Osteocyte (in vitro differentiated cells): ENCODE results near the gene SH2D3A. TPM values are rescaled to one million over a fixed set of nuclear protein-coding genes. Genes with fewer than 3 reads are reported as not detected.

Experiments used
- DNase-seq: peaks from one replicate; pipeline ENCODE4 v3.0.0; 2021; ENCODE audit warnings: mixed read lengths; ENCODE audit not compliant: unreplicated experiment; ENCODE audit errors: extremely low spot score
- H3K27ac Mint-ChIP-seq: one replicate; pipeline ENCODE4 v1.8.0; 2021; ENCODE audit warnings: mild to moderate bottlenecking, mixed read lengths; ENCODE audit not compliant: unreplicated experiment
- H3K27me3 Mint-ChIP-seq: one replicate; pipeline ENCODE4 v1.8.0; 2021; ENCODE audit warnings: mixed read lengths; ENCODE audit not compliant: unreplicated experiment
- H3K36me3 Mint-ChIP-seq: one replicate; pipeline ENCODE4 v1.8.0; 2021; ENCODE audit warnings: mixed read lengths; ENCODE audit not compliant: unreplicated experiment
- H3K4me1 Mint-ChIP-seq: one replicate; pipeline ENCODE4 v1.8.0; 2021; ENCODE audit warnings: mixed read lengths; ENCODE audit not compliant: unreplicated experiment
- H3K4me3 Mint-ChIP-seq: one replicate; pipeline ENCODE4 v1.8.0; 2021; ENCODE audit warnings: mild to moderate bottlenecking, moderate library complexity, mixed read lengths; ENCODE audit not compliant: unreplicated experiment
- H3K9me3 Mint-ChIP-seq: one replicate; pipeline ENCODE4 v1.8.0; 2021; ENCODE audit warnings: mixed read lengths; ENCODE audit not compliant: unreplicated experiment
- CTCF ChIP-seq: fragments of 200-600 bp; sonication (generic); IDR thresholded peaks from 2 replicates; pipeline ENCODE4 v1.5.0; 2021; ENCODE audit warnings: antibody characterized with exemption, mild to moderate bottlenecking, moderate library complexity
- total RNA-seq: library from RNA; stranded (reverse); gene quantifications from 2 replicates; pipeline ENCODE4 v1.2.1, GENCODE V29; 2021

SH2D3A gene
- total RNA-seq, 1 donor from 2014 or later, result not detected

GRCh38 chr19:6760606-6761005, 6.6 kb downstream of the SH2D3A start:
- DNase-seq, result no peak
- no peak overlapping the region for H3K27ac Mint-ChIP-seq
- H3K9me3 Mint-ChIP-seq, result no peaks in the 10 kb centered on the region
- H3K4me3 Mint-ChIP-seq, result no peak overlapping the region
- H3K36me3 Mint-ChIP-seq, result no peaks in the 10 kb centered on the region
- peaks cover 2% of the 10 kb centered on the region for H3K4me1 Mint-ChIP-seq
- H3K27me3 Mint-ChIP-seq, result no peaks in the 10 kb centered on the region
- TF ChIP-seq CTCF, result no peak

- DNase-seq, result no peak
These were observed 12.4 kb downstream of the SH2D3A start for GRCh38 chr19:6754653-6755463.

GRCh38 chr19:6754136-6754535, 13.1 kb downstream of the SH2D3A start:
- Mint-ChIP-seq H3K27ac (no peak overlapping the region), H3K4me1 (peaks cover 15% of the 10 kb centered on the region), H3K36me3 (peaks cover 9% of the 10 kb centered on the region), H3K27me3 (no peaks in the 10 kb centered on the region), H3K4me3 (no peak overlapping the region), H3K9me3 (no peaks in the 10 kb centered on the region)
- DNase-seq, result no peak
- TF ChIP-seq CTCF, result no peak

More at GRCh38 chr19:6754653-6755463, 12.4 kb downstream of the SH2D3A start:
- H3K9me3 Mint-ChIP-seq, result no peaks in the 10 kb centered on the region
- no peaks in the 10 kb centered on the region for H3K27me3 Mint-ChIP-seq
- TF ChIP-seq CTCF, result no peak
- peaks cover 4% of the 10 kb centered on the region for H3K36me3 Mint-ChIP-seq
- no peak overlapping the region for H3K27ac Mint-ChIP-seq
- peaks cover 10% of the 10 kb centered on the region for H3K4me1 Mint-ChIP-seq
- H3K4me3 Mint-ChIP-seq, result no peak overlapping the region

- H3K9me3 Mint-ChIP-seq, result no peaks in the 10 kb centered on the region
- peak; percentile 44 for TF ChIP-seq CTCF
- no peak overlapping the region for H3K27ac Mint-ChIP-seq
- peaks cover 15% of the 10 kb centered on the region for H3K4me1 Mint-ChIP-seq
- DNase-seq, result peak; percentile 83
- peak overlapping the region; percentile 68 for H3K4me3 Mint-ChIP-seq
- peaks cover 13% of the 10 kb centered on the region for H3K36me3 Mint-ChIP-seq
- H3K27me3 Mint-ChIP-seq, result no peaks in the 10 kb centered on the region
These were observed 13.8 kb downstream of the SH2D3A start for GRCh38 chr19:6753178-6754031.
